H1 (cell line): ENCODE data around the gene LPP. TPM values are rescaled to one million over a fixed set of nuclear protein-coding genes. Genes with fewer than 3 reads are reported as not detected.

Experiments used
- CTCF ChIA-PET: fragments of 300-600 bp; sonication (Branson Sonifier 250); formaldehyde crosslinking; loops from one replicate; lab custom pipeline; 2021; ENCODE audit not compliant: partially characterized antibody; lab: Charles Lee
- POLR2A ChIA-PET: fragments of 300-600 bp; sonication (Branson Sonifier 250); formaldehyde crosslinking; loops from one replicate; lab custom pipeline; 2021; ENCODE audit warnings: inconsistent platforms; ENCODE audit not compliant: partially characterized antibody; lab: Charles Lee
- DNase-seq, 2 experiments: peaks; one replicate each; pipeline versions ENCODE4 v3.0.0 to v3.0.0-alpha.2; 2010 to 2022; ENCODE audit warnings: low spot score in 2 of 2, low read depth in 1 of 2, mixed read lengths in 1 of 2
- FAIRE-seq: peaks from 2 replicates; lab custom pipeline; 2011; peaks lifted over from hg19 to GRCh38; lab: Jason Lieb, UNC
- H2AFZ ChIP-seq: 2 replicates; pipeline ENCODE4 v1.8.1; 2012; ENCODE audit warnings: low read length, inconsistent platforms
- H2AK5ac ChIP-seq: 2 replicates; pipeline ENCODE4 v1.6.1; 2013; ENCODE audit warnings: low read depth, low read length
- H2BK120ac ChIP-seq: replicated peaks from 2 replicates; pipeline ENCODE3; 2013; ENCODE audit warnings: low read depth, low read length, inconsistent platforms
- H2BK12ac ChIP-seq: 2 replicates; pipeline ENCODE4 v1.6.1; 2013; ENCODE audit warnings: low read depth, low read length
- H2BK15ac ChIP-seq: 2 replicates; pipeline ENCODE4 v1.6.1; 2013; ENCODE audit warnings: low read length
- H2BK20ac ChIP-seq: 2 replicates; pipeline ENCODE4 v1.6.1; 2013; ENCODE audit warnings: low read length
- H2BK5ac ChIP-seq: 2 replicates; pipeline ENCODE4 v1.6.1; 2013; ENCODE audit warnings: low read depth, low read length
- H3K14ac ChIP-seq: 2 replicates; pipeline ENCODE4 v1.6.1; 2013; ENCODE audit warnings: inconsistent platforms; ENCODE audit not compliant: insufficient read length
- H3K18ac ChIP-seq: 2 replicates; pipeline ENCODE4 v1.6.1; 2013; ENCODE audit warnings: low read length; ENCODE audit errors: extremely low read depth
- H3K23ac ChIP-seq: 2 replicates; pipeline ENCODE4 v1.6.1; 2013; ENCODE audit warnings: inconsistent platforms; ENCODE audit not compliant: insufficient read length
- H3K23me2 ChIP-seq: 2 replicates; pipeline ENCODE4 v1.6.1; 2013; ENCODE audit warnings: low read depth, low read length
- H3K27ac ChIP-seq: 2 replicates; pipeline ENCODE4 v1.6.1; 2011; ENCODE audit warnings: low read depth, low read length, inconsistent platforms
- H3K27me3 ChIP-seq, 4 experiments: replicated peaks in 1 of 4; 1 replicate in 1 of 4; 2 replicates in 3 of 4; pipeline versions ENCODE4 v1.6.1 to v1.8.1; 2011 to 2013; ENCODE audit warnings: low read length in 3 of 4, mild to moderate bottlenecking in 3 of 4, inconsistent platforms in 2 of 4, mixed read lengths in 2 of 4, moderate library complexity in 1 of 4; ENCODE audit not compliant: control insufficient read depth in 3 of 4, insufficient read depth in 3 of 4; ENCODE audit errors: extremely low read depth in 1 of 4
- H3K36me3 ChIP-seq, 4 experiments: 2 replicates each; pipeline versions ENCODE4 v1.6.1 to v1.8.1; 2011 to 2013; ENCODE audit warnings: mild to moderate bottlenecking in 4 of 4, low read length in 3 of 4, moderate library complexity in 2 of 4, control low read depth in 1 of 4, inconsistent platforms in 1 of 4; ENCODE audit not compliant: insufficient read depth in 4 of 4, control insufficient read depth in 2 of 4
- H3K4ac ChIP-seq: replicated peaks from 2 replicates; pipeline ENCODE3; 2013; ENCODE audit warnings: low read length, low read depth, mixed read lengths, inconsistent platforms; ENCODE audit not compliant: insufficient read length
- H3K4me1 ChIP-seq, 4 experiments: replicated peaks in 1 of 4; 1 replicate in 1 of 4; 2 replicates in 3 of 4; pipeline versions ENCODE4 v1.6.1 to v1.8.1; 2011 to 2013; ENCODE audit warnings: low read length in 3 of 4, inconsistent platforms in 2 of 4, mixed read lengths in 1 of 4; ENCODE audit not compliant: insufficient read depth in 4 of 4, control insufficient read depth in 3 of 4
- H3K4me2 ChIP-seq, 2 experiments: 2 replicates each; pipeline versions ENCODE4 v1.6.1 to v1.8.1; 2011 to 2013; ENCODE audit warnings: low read depth in 2 of 2, low read length in 2 of 2, control low read depth in 1 of 2, inconsistent platforms in 1 of 2, mild to moderate bottlenecking in 1 of 2; ENCODE audit not compliant: insufficient read depth in 1 of 2
- H3K4me3 ChIP-seq, 4 experiments: fragments of 200-600, 300-600 bp in 1 of 4; sonication (generic), shearing (Covaris generic), sonication (Bioruptor Twin) in 1 of 4; 2 replicates each; pipeline versions ENCODE4 v1.5.1 to v1.8.1; 2011 to 2016; ENCODE audit warnings: low read length in 4 of 4, low read depth in 3 of 4, control low read depth in 2 of 4, inconsistent platforms in 2 of 4, mild to moderate bottlenecking in 2 of 4, mixed read lengths in 1 of 4, moderate library complexity in 1 of 4; ENCODE audit not compliant: insufficient read depth in 2 of 4; ENCODE audit errors: extremely low read depth in 1 of 4
- H3K56ac ChIP-seq: replicated peaks from 2 replicates; pipeline ENCODE3; 2013; ENCODE audit warnings: low read depth, mild to moderate bottlenecking, mixed read lengths, low read length, inconsistent platforms; ENCODE audit not compliant: insufficient read length
- H3K79me1 ChIP-seq: 2 replicates; pipeline ENCODE4 v1.6.1; 2013; ENCODE audit warnings: low read depth, low read length, control low read depth
- H3K79me2 ChIP-seq, 2 experiments: 2 replicates each; pipeline versions ENCODE4 v1.6.1 to v1.8.1; 2012 to 2013; ENCODE audit warnings: low read length in 2 of 2, mild to moderate bottlenecking in 2 of 2, inconsistent platforms in 1 of 2; ENCODE audit not compliant: insufficient read depth in 2 of 2, control insufficient read depth in 1 of 2
- H3K9ac ChIP-seq, 4 experiments: replicated peaks in 1 of 4; 1 replicate in 1 of 4; 2 replicates in 3 of 4; pipeline versions ENCODE4 v1.6.1 to v1.8.1; 2011 to 2013; ENCODE audit warnings: low read depth in 3 of 4, low read length in 3 of 4, control low read depth in 2 of 4, mild to moderate bottlenecking in 2 of 4, moderate library complexity in 2 of 4, inconsistent platforms in 1 of 4; ENCODE audit errors: extremely low read depth in 1 of 4
- H3K9me3 ChIP-seq, 2 experiments: 2 replicates each; pipeline versions ENCODE4 v1.6.1 to v1.8.1; 2012 to 2013; ENCODE audit warnings: mild to moderate bottlenecking in 2 of 2, moderate library complexity in 2 of 2, control low read depth in 1 of 2, inconsistent platforms in 1 of 2, low read depth in 1 of 2, low read length in 1 of 2, mixed read lengths in 1 of 2; ENCODE audit not compliant: insufficient read depth in 2 of 2
- H4K20me1 ChIP-seq, 2 experiments: replicated peaks in 1 of 2; 2 replicates each; pipeline versions ENCODE3 to v1.8.1; 2011 to 2013; ENCODE audit warnings: inconsistent platforms in 2 of 2, low read length in 2 of 2, mild to moderate bottlenecking in 1 of 2; ENCODE audit not compliant: insufficient read depth in 2 of 2, control insufficient read depth in 1 of 2
- H4K5ac ChIP-seq: 2 replicates; pipeline ENCODE4 v1.6.1; 2013; ENCODE audit warnings: low read length, low read depth, mixed read lengths, inconsistent platforms; ENCODE audit not compliant: insufficient read length
- H4K8ac ChIP-seq: 2 replicates; pipeline ENCODE4 v1.8.0; 2013; ENCODE audit warnings: mild to moderate bottlenecking, moderate library complexity, low read length, inconsistent platforms; ENCODE audit not compliant: insufficient read depth; ENCODE audit errors: extremely low read depth
- H4K91ac ChIP-seq: replicated peaks from 2 replicates; pipeline ENCODE3; 2013; ENCODE audit warnings: low read length, mixed read lengths, inconsistent platforms; ENCODE audit not compliant: insufficient read length
- CBX8 ChIP-seq: fragments of 300-800, 300-1000 bp; sonication (generic); IDR thresholded peaks from 2 replicates; pipeline ENCODE4 v1.7.1; 2016; ENCODE audit warnings: low read depth, low read length, borderline replicate concordance
- CHD1 ChIP-seq: IDR thresholded peaks from 2 replicates; pipeline ENCODE4 v1.6.1; 2012; ENCODE audit warnings: low read depth, low read length, improper control_type of control experiment
- CREB1 ChIP-seq: IDR thresholded peaks from 2 replicates; pipeline ENCODE4 v1.6.1; 2012; ENCODE audit warnings: inconsistent platforms
- EZH2 ChIP-seq: fragments of 200-600 bp; sonication (generic); IDR thresholded peaks from 2 replicates; pipeline ENCODE4 v1.7.1; 2012; ENCODE audit warnings: low read depth, mild to moderate bottlenecking, moderate library complexity, low read length, inconsistent platforms; ENCODE audit not compliant: severe bottlenecking
- HDAC6 ChIP-seq: IDR thresholded peaks from one replicate; pipeline ENCODE4 v1.7.1; 2012; ENCODE audit warnings: low read depth, mild to moderate bottlenecking, inconsistent platforms, low read length, moderate library complexity
- JUN ChIP-seq: IDR thresholded peaks from 2 replicates; pipeline ENCODE4 v1.6.1; 2011; ENCODE audit warnings: low read depth, mild to moderate bottlenecking, improper control_type of control experiment, low read length
- KDM4A ChIP-seq: IDR thresholded peaks from one replicate; pipeline ENCODE4 v1.7.1; 2012; ENCODE audit warnings: low read depth, mild to moderate bottlenecking, moderate library complexity, low read length, inconsistent platforms; ENCODE audit not compliant: severe bottlenecking
- MAX ChIP-seq: IDR thresholded peaks from 2 replicates; pipeline ENCODE4 v1.6.1; 2012; ENCODE audit warnings: inconsistent platforms
- PHF8 ChIP-seq: fragments of 200-600 bp; sonication (generic); conservative IDR thresholded peaks from 2 replicates; pipeline ENCODE4 v1.7.1; 2012; ENCODE audit warnings: low read depth, mild to moderate bottlenecking, inconsistent platforms, low read length, moderate library complexity
- RBBP5 ChIP-seq: IDR thresholded peaks from 2 replicates; pipeline ENCODE4 v1.7.1; 2012; ENCODE audit warnings: low read depth, mild to moderate bottlenecking, inconsistent platforms, low read length, moderate library complexity, borderline replicate concordance
- SIN3A ChIP-seq, 2 experiments: IDR thresholded peaks in 1 of 2; conservative IDR thresholded peaks in 1 of 2; 2 replicates each; pipeline ENCODE4 v1.6.1; 2011 to 2012; ENCODE audit warnings: low read length in 2 of 2, improper control_type of control experiment in 1 of 2, low read depth in 1 of 2, mild to moderate bottlenecking in 1 of 2
- SRF ChIP-seq: IDR thresholded peaks from 2 replicates; pipeline ENCODE4 v1.6.1; 2011; ENCODE audit warnings: mild to moderate bottlenecking, low read depth, low read length, moderate library complexity
- WGBS, 2 experiments: shearing (Covaris generic) in 1 of 2; methylation state at CpG; one replicate each; pipeline versions ENCODE4 v1.1.6 to v1.1.7; 2013 to 2015; ENCODE audit warnings: low lambda C conversion rate in 2 of 2, mixed read lengths in 2 of 2, inconsistent platforms in 1 of 2, low coverage in 1 of 2, missing lambda C conversion rate in 1 of 2; ENCODE audit not compliant: insufficient replicate concordance in 2 of 2, insufficient coverage in 1 of 2, insufficient read length in 1 of 2; ENCODE audit errors: extremely low coverage in 1 of 2, missing lambda C conversion rate in 1 of 2; 5-methylcytosine and 5-hydroxymethylcytosine counted together
- polyA plus RNA-seq, 7 experiments: library from polyadenylated mRNA; depleted of rRNA in 3 of 7; stranded (reverse) in 5 of 7; unstranded in 2 of 7; fragments of >200 nt in 5 of 7; fragments of 200-250 nt in 2 of 7; gene quantifications; 1 replicate in 5 of 7; 2 replicates in 1 of 7; 4 replicates in 1 of 7; pipeline versions ENCODE4 v1.2.1 to v1.2.3, GENCODE V29; 2011 to 2013; ENCODE audit warnings: missing spikeins in 2 of 7, mixed read lengths in 2 of 7
- total RNA-seq: library from RNA; stranded (reverse); fragmentation: NEBNext Ultra II Directional; extraction: Animal tissue kit (Norgen Biotek cat#: 25700); gene quantifications from 2 replicates; pipeline ENCODE4 v1.2.1, GENCODE V29; 2021

The LPP gene
- total and polyA plus RNA-seq, 2 of the 8 experiments (the other 6 are each of a cell fraction or from before 2014, with no cell fraction given): 10.0 to 53.3 TPM

GRCh38 chr3:188342991-188343732, 189.2 kb downstream of the LPP start:
- H3K79me2 ChIP-seq: no peaks in the 10 kb centered on the region

More at GRCh38 chr3:188342991-188343732, 189.2 kb downstream of the LPP start:
- no peak overlapping the region for H3K27ac ChIP-seq
- H3K4me1 ChIP-seq: peaks cover 0 to 5% (median 0%) of the 10 kb centered on the region in 4 experiments; a peak in 1 of 7 replicates
- FAIRE-seq (no peak), DNase-seq (no peak)
- H2BK5ac ChIP-seq: no peak overlapping the region
- H3K4ac ChIP-seq: no peak overlapping the region
- CTCF ChIA-PET: interaction anchor here (1.0 to 1.2 kb wide), 3 partner anchors 12 to 138 kb away, joined by 3 to 4 read pairs (median 4); no protein-coding TSS in a partner anchor
- H3K23me2 ChIP-seq: no peaks in the 10 kb centered on the region
- H3K23ac ChIP-seq: no peak overlapping the region
- H4K5ac ChIP-seq: no peak overlapping the region
- H3K9me3 ChIP-seq: no peaks in the 10 kb centered on the region
- no peaks in the 10 kb centered on the region for H3K36me3 ChIP-seq
- no peak overlapping the region for H2AFZ ChIP-seq
- H2BK120ac ChIP-seq: no peak overlapping the region
- TF ChIP-seq SIN3A (conservative IDR thresholded peaks at IDR 0.05 in 1 of 2, IDR thresholded peaks at IDR 0.05 in 1 of 2; ENCODE audit: low read depth in 1 of 2, low read length in 2 of 2) (no peak), MAX (no peak), KDM4A (no peak), EZH2 (no peak), SRF (no peak), CBX8 (no peak), JUN (no peak), PHF8 (no peak), CHD1 (no peak), HDAC6 (no peak), RBBP5 (no peak), CREB1 (no peak)
- POLR2A ChIA-PET: no interaction called here
- H2AK5ac ChIP-seq: no peak overlapping the region
- no peak overlapping the region for H2BK20ac ChIP-seq
- H2BK12ac ChIP-seq: no peak overlapping the region
- H3K9ac ChIP-seq: no peak overlapping the region
- H4K20me1 ChIP-seq: no peaks in the 10 kb centered on the region
- H3K56ac ChIP-seq: no peak overlapping the region
- no peaks in the 10 kb centered on the region for H3K27me3 ChIP-seq
- 92% methylated on average over 9 of the region's 9 CpGs; no CpG with 5 or more reads in 1 of the 2 experiments for WGBS, 2 experiments
- no peak overlapping the region for H3K4me2 ChIP-seq
- H4K8ac ChIP-seq: no peak overlapping the region
- H3K79me1 ChIP-seq: no peaks in the 10 kb centered on the region
- no peak overlapping the region for H3K14ac ChIP-seq
- H3K18ac ChIP-seq: no peak overlapping the region
- H2BK15ac ChIP-seq: no peak overlapping the region
- no peak overlapping the region for H3K4me3 ChIP-seq
- H4K91ac ChIP-seq: no peak overlapping the region
